ENCODE results near the gene PACS2. TPM values are rescaled to one million over a fixed set of nuclear protein-coding genes. Genes with fewer than 3 reads are reported as not detected.
A peak's percentile ranks its signal among the peaks of the same experiment; 100 is the strongest.

Gene PACS2
- total RNA-seq, 1 experiment from 2014 or later, result 27.3 TPM

- no peak for DNase-seq (ENCODE audit: low read depth in 1 of 2, low spot score in 2 of 2)
- Histone ChIP-seq H3K36me3 (0 out of 2 replicates have a peak, but pooled peaks cover 3% of the 10 kb centered on the region), H3K27ac (no peak overlapping the region), H3K4me1 (replicated peaks) (no peaks in the 10 kb centered on the region), H3K4me3 (no peak overlapping the region), H3K27me3 (replicated peaks) (no peaks in the 10 kb centered on the region), H3K9me3 (replicated peaks) (peaks cover 12% of the 10 kb centered on the region)
Observed at GRCh38 chr14:105374389-105374788, 59.8 kb downstream of the PACS2 start.

DNA sequence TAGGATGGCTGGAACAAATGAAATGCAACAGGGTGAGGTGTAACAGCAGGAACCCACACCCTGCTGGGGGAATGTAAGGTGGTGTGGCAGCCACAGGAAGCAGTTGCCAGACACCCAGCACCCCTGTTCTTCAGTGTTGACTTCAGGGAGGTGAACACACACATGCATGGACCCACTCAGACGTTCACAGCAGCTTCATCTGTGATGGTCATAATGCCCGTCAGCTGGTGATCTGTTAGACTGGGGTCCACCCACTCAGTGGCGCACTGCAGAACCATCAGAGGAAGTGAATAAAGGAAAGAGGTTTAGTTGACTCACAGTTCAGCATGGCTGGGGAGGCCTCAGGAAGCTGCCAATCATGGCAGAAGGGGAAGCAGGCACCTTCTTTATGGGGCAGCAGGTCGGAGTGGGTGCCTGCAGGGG is 61.1 kb downstream of the PACS2 start:
- H3K27me3 ChIP-seq (replicated peaks), result no peaks in the 10 kb centered on the region
- peaks cover 6% of the 10 kb centered on the region; the same call in 1 of the 2 replicates for H3K36me3 ChIP-seq
- no peaks in the 10 kb centered on the region for H3K4me1 ChIP-seq (replicated peaks)
- no peak overlapping the region for H3K27ac ChIP-seq
- no peak overlapping the region for H3K4me3 ChIP-seq
- no peak for DNase-seq (ENCODE audit: low read depth in 1 of 2, low spot score in 2 of 2)
- peaks cover 12% of the 10 kb centered on the region for H3K9me3 ChIP-seq (replicated peaks)

- Histone ChIP-seq H3K36me3 (peaks cover 3% of the 10 kb centered on the region; the same call in 1 of the 2 replicates), H3K27me3 (replicated peaks) (no peaks in the 10 kb centered on the region), H3K9me3 (replicated peaks) (peaks cover 12% of the 10 kb centered on the region), H3K27ac (no peak overlapping the region), H3K4me1 (replicated peaks) (no peaks in the 10 kb centered on the region), H3K4me3 (no peak overlapping the region)
- DNase-seq (ENCODE audit: low read depth in 1 of 2, low spot score in 2 of 2), result no peak
Observed at GRCh38 chr14:105376521-105377440, 62.2 kb downstream of the PACS2 start.

GRCh38 chr14:105377555-105378182 is 63.1 kb downstream of the PACS2 start:
- no peak for DNase-seq (ENCODE audit: low read depth in 1 of 2, low spot score in 2 of 2)
- Histone ChIP-seq H3K36me3 (peaks cover 3% of the 10 kb centered on the region; the same call in 1 of the 2 replicates), H3K9me3 (replicated peaks) (peaks cover 12% of the 10 kb centered on the region), H3K4me1 (replicated peaks) (no peaks in the 10 kb centered on the region), H3K27me3 (replicated peaks) (no peaks in the 10 kb centered on the region), H3K27ac (no peak overlapping the region), H3K4me3 (no peak overlapping the region)

GRCh38 chr14:105378199-105378598 is 63.7 kb downstream of the PACS2 start:
- no peak overlapping the region for H3K4me3 ChIP-seq
- H3K27me3 ChIP-seq (replicated peaks), result no peaks in the 10 kb centered on the region
- peaks cover 3% of the 10 kb centered on the region; the same call in 1 of the 2 replicates for H3K36me3 ChIP-seq
- H3K9me3 ChIP-seq (replicated peaks), result peaks cover 12% of the 10 kb centered on the region
- no peak for DNase-seq (ENCODE audit: low read depth in 1 of 2, low spot score in 2 of 2)
- H3K4me1 ChIP-seq (replicated peaks), result no peaks in the 10 kb centered on the region
- no peak overlapping the region for H3K27ac ChIP-seq

DNA sequence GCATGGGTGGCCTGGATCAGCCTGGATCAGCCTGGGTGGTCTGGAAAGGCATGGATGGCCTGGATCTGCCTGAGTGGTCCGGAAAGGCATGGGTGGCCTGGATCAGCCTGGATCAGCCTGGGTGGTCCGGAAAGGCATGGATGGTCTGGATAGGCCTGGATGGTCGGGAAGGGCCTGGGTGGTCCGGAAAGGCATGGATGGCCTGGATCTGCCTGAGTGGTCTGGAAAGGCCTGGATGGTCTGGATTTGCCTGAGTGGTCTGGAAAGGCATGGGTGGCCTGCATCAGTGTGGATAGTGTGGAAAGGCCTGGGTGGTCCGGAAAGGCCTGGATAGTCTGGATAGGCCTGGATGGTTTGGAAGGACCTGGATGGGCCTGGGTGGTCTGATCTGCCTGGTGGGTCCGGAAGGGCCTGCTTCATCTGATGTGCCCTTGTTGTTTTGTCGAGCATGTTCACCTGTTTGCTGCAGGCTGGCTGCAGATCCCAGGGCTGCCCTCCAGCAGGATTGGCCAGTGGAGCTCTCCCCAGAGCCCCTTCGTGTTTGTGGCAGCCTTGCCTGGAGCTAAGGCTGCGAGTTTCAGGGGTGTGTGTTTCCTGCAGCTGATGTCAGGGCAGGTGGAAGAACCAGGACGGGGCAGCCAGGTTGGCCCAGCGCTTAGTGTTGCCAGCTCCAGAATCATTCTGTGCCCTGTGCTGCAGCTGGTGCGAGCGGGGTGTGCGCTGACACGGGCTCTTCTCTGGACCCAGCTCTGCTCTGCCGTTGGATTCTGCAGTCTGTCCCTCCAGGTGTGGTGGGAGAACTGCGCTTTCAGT is 64.5 kb downstream of the PACS2 start:
- H3K27ac ChIP-seq, result no peak overlapping the region
- DNase-seq (ENCODE audit: low read depth in 1 of 2, low spot score in 2 of 2), result peak in 1 of 2 experiments; percentile 10
- no peaks in the 10 kb centered on the region for H3K27me3 ChIP-seq (replicated peaks)
- H3K4me3 ChIP-seq, result no peak overlapping the region
- H3K4me1 ChIP-seq (replicated peaks), result no peaks in the 10 kb centered on the region
- H3K9me3 ChIP-seq (replicated peaks), result peaks cover 12% of the 10 kb centered on the region
- H3K36me3 ChIP-seq, result peaks cover 3% of the 10 kb centered on the region; the same call in 1 of the 2 replicates

DNA sequence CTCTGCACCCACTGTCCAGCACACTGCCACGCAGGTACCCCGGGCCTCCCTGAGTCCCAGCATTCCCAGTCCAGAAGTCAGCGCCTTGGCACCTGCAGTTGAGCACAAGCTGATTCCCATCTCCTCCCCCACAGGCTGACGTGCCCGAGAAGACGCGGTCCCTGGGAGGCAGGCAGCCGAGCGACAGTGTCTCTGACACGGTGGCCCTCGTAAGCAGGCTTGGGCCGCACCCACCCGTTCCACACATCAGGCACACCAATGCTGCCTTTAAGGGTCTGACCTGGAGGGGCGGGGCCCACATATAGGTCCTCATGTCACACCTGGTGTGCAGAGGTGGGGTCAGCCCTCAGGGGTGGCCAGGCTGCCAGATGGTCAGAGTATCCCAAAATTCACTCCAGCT is 65.4 kb downstream of the PACS2 start:
- H3K27me3 ChIP-seq (replicated peaks), result no peaks in the 10 kb centered on the region
- DNase-seq (ENCODE audit: low read depth in 1 of 2, low spot score in 2 of 2), result no peak
- H3K36me3 ChIP-seq, result peaks cover 3% of the 10 kb centered on the region; the same call in 1 of the 2 replicates
- no peak overlapping the region for H3K27ac ChIP-seq
- no peaks in the 10 kb centered on the region for H3K4me1 ChIP-seq (replicated peaks)
- peaks cover 12% of the 10 kb centered on the region for H3K9me3 ChIP-seq (replicated peaks)
- H3K4me3 ChIP-seq, result no peak overlapping the region

GRCh38 chr14:105380756-105381155 is 66.2 kb downstream of the PACS2 start:
- no peaks in the 10 kb centered on the region for H3K4me1 ChIP-seq (replicated peaks)
- no peak overlapping the region for H3K4me3 ChIP-seq
- H3K27ac ChIP-seq, result no peak overlapping the region
- peaks cover 3% of the 10 kb centered on the region; the same call in 1 of the 2 replicates for H3K36me3 ChIP-seq
- no peak for DNase-seq (ENCODE audit: low read depth in 1 of 2, low spot score in 2 of 2)
- peaks cover 12% of the 10 kb centered on the region for H3K9me3 ChIP-seq (replicated peaks)
- H3K27me3 ChIP-seq (replicated peaks), result no peaks in the 10 kb centered on the region

DNA sequence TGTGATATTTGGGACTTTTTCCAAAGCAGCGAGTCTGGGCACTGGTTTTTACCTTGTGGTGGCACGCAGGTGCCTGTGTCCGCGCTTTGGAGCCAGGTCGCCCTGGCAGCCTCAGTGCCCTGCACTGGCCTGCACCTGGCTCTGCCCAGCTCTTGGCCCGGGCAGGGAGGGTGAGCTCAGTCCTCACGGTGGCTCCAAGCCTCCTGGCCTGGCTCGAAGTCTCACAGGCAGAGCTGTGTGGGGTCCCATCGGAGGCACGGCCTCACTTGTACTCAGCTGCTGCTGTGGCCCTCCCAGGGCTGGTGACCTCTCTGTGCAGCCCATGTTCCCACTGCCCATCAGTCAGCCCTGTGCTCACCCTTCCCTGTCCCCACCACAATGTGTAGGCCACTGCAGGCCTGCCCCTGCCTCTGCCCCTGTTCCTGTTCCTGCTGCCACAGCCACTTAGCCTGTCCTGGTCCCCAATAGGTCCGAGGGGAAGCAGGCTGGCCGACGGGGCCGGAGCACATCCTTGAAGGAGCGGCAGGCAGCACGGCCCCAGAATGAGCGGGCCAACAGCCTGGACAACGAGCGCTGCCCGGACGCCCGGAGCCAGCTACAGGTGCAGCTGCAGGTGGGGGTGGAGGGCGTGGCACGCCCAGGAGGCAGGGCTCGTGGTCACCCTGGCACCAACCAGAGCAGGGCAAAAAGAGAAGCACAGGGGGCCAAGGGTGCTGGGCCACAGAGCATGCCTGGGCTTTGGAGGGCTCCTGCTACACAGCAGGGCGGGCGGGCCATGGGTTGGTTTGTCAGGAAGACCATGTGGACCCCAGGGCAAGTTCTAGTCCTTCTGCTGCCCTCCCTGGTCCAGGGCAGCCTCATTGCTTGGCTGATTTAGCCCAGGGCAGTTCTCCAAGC is 67.1 kb downstream of the PACS2 start:
- H3K27ac ChIP-seq, result no peak overlapping the region
- no peak for DNase-seq (ENCODE audit: low read depth in 1 of 2, low spot score in 2 of 2)
- peaks cover 3% of the 10 kb centered on the region; the same call in 1 of the 2 replicates for H3K36me3 ChIP-seq
- no peaks in the 10 kb centered on the region for H3K4me1 ChIP-seq (replicated peaks)
- peaks cover 12% of the 10 kb centered on the region for H3K9me3 ChIP-seq (replicated peaks)
- H3K27me3 ChIP-seq (replicated peaks), result no peaks in the 10 kb centered on the region
- no peak overlapping the region for H3K4me3 ChIP-seq

DNA sequence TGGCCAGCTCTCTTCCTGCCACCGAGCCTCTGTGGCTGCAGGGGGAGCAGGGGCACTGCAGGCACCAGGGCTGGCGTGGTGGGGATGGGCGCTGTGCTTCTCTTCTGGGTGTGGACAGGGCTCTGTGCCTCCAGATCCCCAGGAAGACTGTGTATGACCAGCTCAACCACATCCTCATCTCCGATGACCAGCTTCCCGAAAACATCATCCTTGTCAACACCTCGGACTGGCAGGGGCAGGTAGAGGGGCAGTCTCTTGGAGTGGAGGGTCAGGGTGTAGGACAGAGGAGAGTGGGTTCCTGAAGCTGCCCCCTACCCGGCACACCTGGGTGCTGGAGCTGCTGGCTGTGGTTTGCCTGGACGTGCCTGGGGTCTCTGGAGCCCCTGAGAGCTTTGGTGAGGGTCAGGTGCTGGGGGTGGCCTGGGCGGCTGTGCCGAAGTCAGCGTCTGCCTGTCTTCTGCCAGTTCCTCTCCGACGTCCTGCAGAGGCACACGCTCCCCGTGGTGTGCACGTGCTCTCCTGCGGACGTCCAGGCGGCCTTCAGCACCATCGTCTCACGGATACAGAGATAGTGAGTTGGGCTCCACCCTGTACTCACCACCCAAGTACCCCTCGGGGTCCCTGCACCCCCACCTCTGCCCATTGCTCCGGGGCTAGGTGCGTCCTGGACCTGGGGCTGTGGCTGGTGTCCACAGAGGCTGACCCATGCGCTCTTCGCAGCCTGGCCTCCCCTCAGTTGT is 68.0 kb downstream of the PACS2 start:
- H3K27me3 ChIP-seq (replicated peaks), result no peaks in the 10 kb centered on the region
- H3K27ac ChIP-seq, result no peak overlapping the region
- DNase-seq (ENCODE audit: low read depth in 1 of 2, low spot score in 2 of 2), result no peak

DNA sequence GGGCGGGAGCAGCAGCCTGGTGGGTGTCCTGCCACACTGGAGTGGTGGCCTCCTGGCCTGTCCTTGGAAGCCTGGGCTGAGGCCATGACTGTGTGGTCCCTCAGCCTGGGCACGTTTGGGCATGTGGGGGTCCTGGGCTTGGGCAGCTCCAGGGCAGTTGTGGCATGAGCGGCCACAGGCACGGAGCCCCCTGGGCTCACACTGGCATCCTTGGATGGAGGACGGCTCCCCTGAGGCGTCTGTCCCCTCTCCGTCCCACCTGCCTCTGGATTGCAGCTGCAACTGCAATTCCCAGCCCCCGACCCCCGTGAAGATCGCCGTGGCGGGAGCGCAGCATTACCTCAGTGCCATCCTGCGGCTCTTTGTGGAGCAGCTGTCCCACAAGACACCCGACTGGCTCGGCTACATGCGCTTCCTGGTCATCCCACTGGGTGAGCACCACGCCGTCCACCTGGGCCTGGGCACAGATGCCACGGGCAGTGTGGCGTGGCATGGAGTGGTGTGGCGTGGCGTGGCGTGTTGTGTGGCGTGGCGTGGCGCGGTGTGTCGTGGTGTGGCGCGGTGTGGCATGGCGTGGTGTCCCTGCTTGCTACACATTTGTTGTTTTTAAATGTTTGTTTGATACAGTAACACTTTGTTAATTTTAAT is 68.7 kb downstream of the PACS2 start:
- H3K36me3 ChIP-seq, result peaks cover 3% of the 10 kb centered on the region; the same call in 1 of the 2 replicates
- no peaks in the 10 kb centered on the region for H3K4me1 ChIP-seq (replicated peaks)
- no peak overlapping the region for H3K27ac ChIP-seq
- no peaks in the 10 kb centered on the region for H3K27me3 ChIP-seq (replicated peaks)
- peaks cover 5% of the 10 kb centered on the region for H3K9me3 ChIP-seq (replicated peaks)
- DNase-seq (ENCODE audit: low read depth in 1 of 2, low spot score in 2 of 2), result no peak
- no peak overlapping the region for H3K4me3 ChIP-seq

More for the DNA sequence above, 68.0 kb downstream of the PACS2 start:
- Histone ChIP-seq H3K4me1 (replicated peaks) (no peaks in the 10 kb centered on the region), H3K4me3 (no peak overlapping the region), H3K9me3 (replicated peaks) (peaks cover 11% of the 10 kb centered on the region), H3K36me3 (peaks cover 3% of the 10 kb centered on the region; the same call in 1 of the 2 replicates)
